Renal pelvis (tissue), 4 donors: ENCODE measurements around the gene CHST1. TPM values are rescaled to one million over a fixed set of nuclear protein-coding genes. Genes with fewer than 3 reads are reported as not detected.

Experiments used
- DNase-seq: peaks from one replicate; pipeline ENCODE4 v3.0.0-alpha.2; 2013
- polyA plus RNA-seq, 3 donors: library from polyadenylated mRNA; unstranded; fragments of 120-200 nt; gene quantifications; one replicate each; pipeline ENCODE4 v1.2.1, GENCODE V29; 2013; ENCODE audit not compliant: insufficient read length in 3 of 3

Gene CHST1
- polyA plus RNA-seq, 3 donors: 10.9 to 13.8 (median 10.9) TPM

DNA sequence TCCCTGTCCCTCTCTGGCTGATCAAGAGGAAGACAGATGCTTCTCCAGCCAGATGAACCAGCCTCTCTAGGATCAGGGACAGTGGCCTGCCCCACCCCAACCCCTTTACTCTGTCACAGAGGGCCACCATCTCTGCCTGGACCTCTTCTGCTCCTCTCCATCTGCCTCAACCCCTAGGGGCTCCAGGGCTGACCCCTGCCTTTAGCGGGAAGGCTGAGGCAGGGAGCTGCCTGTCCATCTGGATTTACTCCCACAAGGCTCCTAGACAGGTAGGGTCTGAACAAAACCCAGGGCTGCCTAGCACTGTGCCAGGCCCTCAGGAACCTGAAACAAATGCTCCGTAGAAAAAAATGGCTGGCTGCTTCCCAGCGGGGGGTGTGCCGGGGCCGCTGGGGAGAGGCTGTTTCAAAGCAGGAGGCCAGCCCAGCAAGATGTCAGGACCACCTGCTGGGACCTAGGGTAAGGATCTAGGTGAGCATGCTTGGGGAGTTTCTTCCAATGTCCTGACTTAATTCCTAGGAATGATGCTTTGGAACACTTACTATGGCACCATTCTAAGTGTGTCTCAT, 3.2 kb downstream of the CHST1 start:
- DNase-seq: no peak

- no peak for DNase-seq
Observed at GRCh38 chr11:45661439-45662055, 3.9 kb downstream of the CHST1 start.

- no peak for DNase-seq
Observed at GRCh38 chr11:45660729-45661438, 4.5 kb downstream of the CHST1 start.

DNA sequence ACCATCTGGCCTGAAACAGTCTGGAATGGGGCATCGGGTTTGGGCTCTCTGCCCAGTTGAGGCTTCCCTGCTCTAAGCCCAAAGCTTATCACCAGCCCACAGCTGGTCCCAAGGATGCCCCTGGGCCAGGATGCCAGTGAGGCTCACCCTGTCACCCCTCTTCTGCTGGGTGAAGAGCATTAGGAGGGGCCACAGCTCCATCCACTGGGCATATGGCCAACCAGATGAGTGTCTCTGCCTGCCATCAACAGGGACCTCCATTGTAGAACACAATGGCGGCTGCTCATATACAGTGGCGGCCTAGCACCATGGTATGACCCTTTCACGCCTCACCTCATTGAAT, 5.6 kb downstream of the CHST1 start:
- DNase-seq: no peak

DNA sequence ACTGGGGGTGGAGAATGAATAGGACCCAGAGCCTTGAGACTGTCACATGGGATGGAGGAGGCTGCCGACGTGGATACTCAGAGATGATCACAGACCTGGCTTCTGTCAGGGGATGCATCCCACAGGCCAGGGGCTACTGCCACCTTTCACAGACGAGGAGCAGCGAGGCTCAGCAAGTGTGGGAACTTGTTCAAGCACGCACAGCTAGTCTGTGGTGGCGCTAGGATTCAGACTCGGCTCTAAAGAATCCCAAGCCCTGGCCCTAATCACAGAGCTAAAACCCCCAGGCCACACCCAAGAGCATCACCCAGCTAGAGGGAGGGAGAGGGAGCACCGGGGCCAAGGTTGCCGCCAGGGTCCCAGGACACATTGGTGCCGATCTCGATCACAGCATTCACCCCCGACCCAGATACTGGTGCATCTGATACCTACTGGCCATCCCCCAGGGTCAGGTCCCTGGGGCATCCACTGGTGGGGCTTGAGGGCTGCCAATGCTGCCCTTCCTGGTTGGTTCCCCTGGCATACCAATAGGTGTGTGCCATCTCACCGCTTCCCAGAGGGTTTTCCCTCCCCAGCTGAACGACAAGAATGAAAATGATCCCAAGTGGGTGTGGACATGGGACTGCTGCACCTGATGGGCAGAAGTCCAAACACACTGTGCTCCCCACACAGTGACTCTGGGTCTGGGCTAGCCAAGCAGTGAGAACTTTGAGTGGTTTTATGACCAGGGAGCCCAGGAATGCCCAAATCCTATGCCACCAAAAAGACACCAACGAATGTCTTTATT, 6.2 kb downstream of the CHST1 start:
- no peak for DNase-seq

DNA sequence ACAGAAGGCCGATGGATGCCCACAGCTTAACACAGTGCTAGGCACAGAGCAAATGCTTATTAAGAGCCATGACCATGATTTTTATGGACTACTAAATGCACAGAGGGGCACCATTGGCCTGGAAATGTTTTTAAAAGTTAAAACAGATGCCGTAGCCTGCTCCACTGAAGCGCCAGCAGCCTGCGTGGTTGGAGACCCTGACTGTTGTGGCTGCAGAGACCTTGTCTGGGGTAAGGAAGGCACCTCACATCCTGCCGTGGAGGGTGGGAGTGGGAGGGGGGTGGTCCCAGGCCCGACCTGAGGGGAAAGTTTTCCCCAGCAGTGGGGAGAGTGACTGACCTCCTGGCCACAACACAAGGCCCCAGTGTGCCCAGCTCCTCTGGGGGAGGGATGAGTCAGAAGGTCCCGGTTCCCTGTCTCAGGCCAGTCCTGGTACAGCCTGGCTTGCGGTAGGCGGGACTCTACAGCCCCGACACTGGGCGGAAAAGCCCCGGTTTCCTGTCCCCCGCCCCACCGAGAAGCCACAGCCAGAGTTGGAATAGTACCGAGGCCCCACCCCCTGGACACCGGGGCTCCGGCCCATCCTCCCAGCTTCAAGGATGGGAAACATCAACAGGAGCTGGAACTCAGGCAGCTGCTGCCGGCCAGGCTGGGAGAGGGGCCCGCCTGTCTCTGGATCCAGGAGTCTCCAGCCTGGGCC, 7.0 kb downstream of the CHST1 start:
- DNase-seq: no peak

DNA sequence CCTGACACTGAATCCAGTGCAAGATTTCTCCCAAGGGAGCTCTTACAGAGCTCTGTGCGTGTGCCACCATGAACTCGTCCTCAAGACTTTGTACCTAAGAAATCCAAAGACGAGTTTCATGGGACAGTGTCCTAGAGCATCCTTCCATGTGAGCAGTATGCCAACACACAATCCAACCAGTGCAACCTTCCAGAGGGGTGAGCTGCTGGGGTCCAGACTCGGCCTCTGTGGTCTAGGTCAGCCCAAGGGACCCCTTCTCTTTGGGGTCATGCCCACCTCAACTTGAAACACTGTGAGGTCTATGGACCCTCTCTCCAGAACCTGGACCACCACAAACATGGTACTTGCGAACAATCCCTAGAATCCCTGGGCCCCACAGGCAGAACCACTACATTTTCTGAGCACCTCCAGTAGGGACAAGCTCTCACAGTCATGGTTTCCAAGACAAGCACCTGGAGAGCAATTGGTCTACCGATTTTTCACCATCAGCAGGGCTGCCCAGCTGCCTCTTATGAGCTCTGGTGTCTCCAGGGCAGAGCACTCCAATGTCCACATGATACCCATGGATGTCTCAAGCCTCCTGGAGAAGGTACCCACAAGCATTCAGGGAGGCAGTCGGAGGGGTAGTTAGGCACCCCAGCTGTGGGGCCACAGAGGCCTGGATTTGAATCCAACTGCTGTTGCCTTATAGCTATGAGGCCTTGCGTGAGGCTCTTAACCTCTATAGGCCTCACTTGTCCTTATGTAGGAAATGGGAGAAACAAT, 7.7 kb downstream of the CHST1 start:
- no peak for DNase-seq

- no peak for DNase-seq
Observed at GRCh38 chr11:45655831-45656230, 9.6 kb downstream of the CHST1 start.

- DNase-seq: peak; percentile 80
Observed at GRCh38 chr11:45655347-45655756, 10.1 kb downstream of the CHST1 start.

GRCh38 chr11:45655012-45655283, 10.5 kb downstream of the CHST1 start:
- no peak for DNase-seq

GRCh38 chr11:45654231-45655011, 11.0 kb downstream of the CHST1 start:
- no peak for DNase-seq

GRCh38 chr11:45653277-45653676, 12.1 kb downstream of the CHST1 start:
- DNase-seq: no peak

DNA sequence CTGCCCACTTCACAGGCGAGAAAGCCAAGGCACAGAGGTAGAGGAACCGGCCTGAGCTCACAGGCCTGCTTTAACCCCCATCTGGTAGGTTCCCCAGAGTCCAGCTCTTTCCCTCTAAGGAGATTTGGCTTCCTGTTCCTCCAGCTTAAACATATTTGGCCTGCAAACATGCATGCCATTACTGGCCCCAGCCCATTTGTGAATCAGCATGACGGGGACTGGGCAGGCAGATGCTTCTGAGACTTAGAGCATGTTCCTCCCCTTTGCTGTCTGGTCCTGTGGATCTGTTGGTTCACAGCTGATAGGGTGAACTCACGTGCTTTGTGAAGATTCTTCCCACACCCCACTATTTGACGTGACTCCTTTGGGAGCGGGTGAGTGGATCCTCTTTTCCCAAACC, 12.6 kb downstream of the CHST1 start:
- no peak for DNase-seq

DNA sequence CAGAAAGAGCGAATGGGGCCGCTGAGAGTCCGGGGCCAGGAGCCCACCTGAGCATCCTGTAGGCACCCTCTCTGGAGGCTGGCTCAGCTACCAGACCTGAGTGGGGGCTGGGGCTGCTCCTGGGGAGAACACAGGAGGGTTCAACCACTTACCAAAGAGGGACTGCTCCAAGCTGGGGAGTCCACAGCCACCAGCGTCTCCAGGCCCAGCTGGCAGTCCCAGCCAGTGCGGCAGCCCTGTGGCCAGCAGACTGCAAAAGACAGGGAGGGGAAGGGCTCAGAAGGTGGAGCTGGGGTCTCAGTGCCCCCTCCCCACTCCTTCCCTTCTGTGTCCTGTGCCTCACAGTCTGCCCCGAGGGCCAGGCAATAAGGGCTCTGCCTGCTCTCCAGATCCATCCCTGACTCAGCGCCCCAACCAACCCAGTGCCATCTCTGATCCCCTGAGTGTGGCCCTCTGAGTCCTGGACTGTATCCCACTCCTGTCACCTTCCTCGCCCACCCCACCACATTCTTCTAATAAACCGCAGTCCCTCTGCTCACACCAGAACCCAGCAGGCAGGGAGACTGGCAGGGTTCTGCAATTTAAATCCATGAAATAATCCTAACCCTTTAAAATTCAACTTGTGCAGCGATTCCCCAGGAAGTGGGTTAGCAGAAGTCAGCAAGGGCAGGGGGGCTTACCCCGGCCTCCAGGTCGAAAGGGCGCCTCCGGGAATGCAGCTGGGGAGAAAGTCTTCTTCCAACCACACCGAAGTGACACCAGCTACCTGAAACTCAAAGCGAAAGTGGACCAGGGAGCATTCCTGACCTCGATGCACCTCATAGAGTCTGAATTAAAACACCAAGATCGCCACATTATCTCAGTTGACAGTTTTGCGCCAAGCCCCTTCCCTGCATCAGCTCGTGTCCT, 13.3 kb downstream of the CHST1 start:
- DNase-seq: no peak

GRCh38 chr11:45651156-45651555, 14.3 kb downstream of the CHST1 start:
- no peak for DNase-seq

DNA sequence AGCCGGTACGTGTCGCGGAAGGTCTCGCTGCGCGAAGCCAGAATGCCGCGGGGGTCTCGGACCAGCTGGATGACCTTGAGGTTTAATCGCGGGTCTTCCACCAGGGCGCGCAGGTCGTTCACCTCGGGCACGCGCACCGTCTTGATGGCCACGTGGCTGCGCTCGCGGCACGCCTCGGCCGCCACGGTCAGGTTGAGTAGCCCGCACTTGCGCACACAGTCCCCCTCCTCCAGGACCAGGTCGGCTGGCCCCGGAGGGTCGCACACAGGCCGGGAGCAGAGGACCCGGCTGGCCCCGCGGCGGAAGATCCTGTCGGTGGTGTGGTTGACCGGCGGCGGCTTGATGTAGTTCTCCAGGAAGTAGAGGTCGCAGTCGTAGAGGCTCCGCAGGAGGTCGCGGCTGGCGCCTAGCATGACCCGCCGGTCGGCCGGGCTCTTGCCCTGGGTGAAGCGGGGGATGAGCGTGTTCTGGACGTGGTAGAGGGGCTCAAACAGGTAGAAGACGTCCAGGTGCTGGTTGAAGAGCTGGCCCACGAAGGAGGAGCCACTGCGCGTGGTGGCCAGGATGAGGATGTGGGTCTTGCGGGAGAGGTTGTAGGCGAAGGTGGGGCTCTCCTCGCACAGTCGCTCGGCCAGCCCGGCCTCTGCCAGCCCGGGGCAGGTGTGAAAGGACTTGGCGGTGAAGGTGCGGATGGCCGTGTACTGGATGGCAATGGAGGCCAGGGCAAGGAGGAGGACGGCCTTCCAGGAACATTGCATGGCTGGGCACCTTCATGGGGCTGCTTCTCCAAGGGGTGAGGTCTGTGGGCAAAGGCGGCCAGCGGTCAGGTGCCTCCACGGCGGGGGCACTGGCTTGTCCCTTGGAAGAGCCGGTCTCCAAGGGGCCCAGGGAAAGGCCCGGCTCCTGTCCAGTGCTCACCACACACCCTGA, 15.0 kb downstream of the CHST1 start:
- no peak for DNase-seq

DNA sequence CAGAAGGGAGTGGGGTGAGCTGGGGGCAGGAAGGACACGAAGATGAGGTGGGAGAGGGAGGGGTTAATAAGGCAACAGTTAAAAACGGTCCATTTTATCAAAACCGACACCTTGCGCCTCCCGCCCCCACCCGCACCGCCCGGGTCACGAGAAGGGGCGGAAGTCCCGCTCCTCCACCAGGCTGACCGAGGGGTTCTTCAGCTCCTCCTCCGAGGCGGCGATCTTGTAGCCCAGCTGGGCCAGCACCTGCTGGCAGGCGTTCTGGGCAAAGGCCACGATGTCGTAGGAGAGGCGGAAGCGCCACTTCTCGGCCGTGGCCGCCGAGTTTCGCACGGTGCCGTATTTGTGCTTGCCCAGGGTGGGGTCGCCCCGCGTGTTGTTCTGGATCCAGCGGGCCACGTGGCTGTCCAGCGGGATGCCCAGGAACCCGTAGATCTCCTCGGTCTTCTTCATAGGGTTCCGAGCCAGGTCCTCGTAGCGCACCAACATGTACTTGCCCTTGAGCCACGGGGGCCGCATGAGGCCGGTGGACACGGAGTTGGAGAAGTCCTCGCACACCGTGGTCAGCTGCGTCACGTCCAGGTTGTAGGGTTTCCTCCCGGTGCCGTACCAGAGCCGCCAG, 15.8 kb downstream of the CHST1 start:
- no peak for DNase-seq

DNA sequence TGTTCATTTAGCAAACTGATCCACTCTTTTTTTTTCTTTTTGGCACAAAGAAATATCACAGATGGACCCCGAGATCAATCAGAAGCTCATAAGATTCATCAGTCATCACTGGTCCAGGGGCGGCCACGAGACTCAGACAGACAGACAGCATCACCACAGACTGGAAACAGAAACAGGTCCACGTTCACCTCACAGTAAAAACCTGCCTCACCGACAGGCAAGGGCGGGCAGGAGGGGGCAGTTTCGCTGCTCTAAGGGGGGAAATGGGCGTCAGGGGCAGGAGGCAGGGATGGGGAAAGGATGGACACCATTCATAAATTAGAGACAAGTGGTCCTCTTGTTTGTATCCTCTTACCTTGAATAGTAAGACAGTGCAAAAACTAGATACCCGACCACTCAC, 16.5 kb downstream of the CHST1 start:
- no peak for DNase-seq
